Thyroid gland (tissue), 4 donors: Measurements from ENCODE around the gene ADCY5. TPM values are rescaled to one million over a fixed set of nuclear protein-coding genes. Genes with fewer than 3 reads are reported as not detected.

Source experiments
- DNase-seq, 2 donors: peaks; one replicate each; pipeline ENCODE4 v3.0.0-alpha.2; 2019
- H3K27ac ChIP-seq, 3 donors: fragments of 200-600 bp; sonication (generic); 1 replicate in 2 of 3; 2 replicates in 1 of 3; pipeline ENCODE4 v1.5.1; 2016 to 2019; ENCODE audit warnings: mild to moderate bottlenecking in 1 of 3, moderate library complexity in 1 of 3
- H3K27me3 ChIP-seq: fragments of 200-600 bp; sonication (generic); one replicate; pipeline ENCODE4 v1.5.1; 2019
- H3K36me3 ChIP-seq, 2 donors: fragments of 200-600 bp; sonication (generic); one replicate each; pipeline ENCODE4 v1.5.1; 2016 to 2019
- H3K4me1 ChIP-seq, 2 donors: fragments of 200-600 bp; sonication (generic); one replicate each; pipeline ENCODE4 v1.5.1; 2017 to 2019
- H3K4me3 ChIP-seq, 3 donors: fragments of 200-600 bp; sonication (generic); replicated peaks in 1 of 3; 1 replicate in 2 of 3; 2 replicates in 1 of 3; pipeline ENCODE4 v1.5.1; 2016; ENCODE audit warnings: mild to moderate bottlenecking in 1 of 3
- H3K9me3 ChIP-seq: fragments of 200-600 bp; sonication (generic); one replicate; pipeline ENCODE4 v1.5.1; 2017
- CTCF ChIP-seq, 6 experiments: fragments of 200-600 bp in 3 of 6; fragments of 450-650 bp in 3 of 6; sonication (generic) in 3 of 6; IDR thresholded peaks; one replicate each; pipeline ENCODE4 v1.5.1; 2016 to 2019; ENCODE audit warnings: antibody characterized with exemption in 6 of 6, mild to moderate bottlenecking in 2 of 6, inconsistent platforms in 1 of 6, moderate library complexity in 1 of 6
- POLR2A ChIP-seq, 2 donors: fragments of 450-650 bp; IDR thresholded peaks; one replicate each; pipeline ENCODE4 v1.6.1; 2017; ENCODE audit warnings: antibody characterized with exemption in 2 of 2, mild to moderate bottlenecking in 2 of 2, moderate library complexity in 1 of 2
- WGBS, 2 donors: methylation state at CpG; one replicate each; pipeline ENCODE4 v1.1.5; 2017; 5-methylcytosine and 5-hydroxymethylcytosine counted together
- intact Hi-C: fragments of 100-400 bp; cut with DNase I; formaldehyde crosslinking; loops from one replicate; pipeline ENCODE4 v1.15.1; 2023
- total RNA-seq, 4 donors: library from RNA; depleted of rRNA; stranded (reverse); fragments of >200 nt; gene quantifications; one replicate each; pipeline ENCODE4 v1.2.3, GENCODE V29; 2016

The ADCY5 gene
- total RNA-seq, 4 donors from 2014 or later: 0.78 to 2.7 (median 1.8) TPM

GRCh38 chr3:123313889-123314288, 135.0 kb downstream of the ADCY5 start:
- DNase-seq: no peak
- Histone ChIP-seq H3K27me3 (no peaks in the 10 kb centered on the region), H3K27ac (no peak overlapping the region), H3K4me3 (no peak overlapping the region), H3K9me3 (no peaks in the 10 kb centered on the region), H3K36me3 (no peaks in the 10 kb centered on the region), H3K4me1 (no peaks in the 10 kb centered on the region)
- intact Hi-C loops: no loop called here
- WGBS, 2 donors: 76 to 82% methylated on average over 5 of the region's 5 CpGs
- no peak for TF ChIP-seq POLR2A (IDR thresholded peaks at IDR 0.05)
- TF ChIP-seq CTCF (IDR thresholded peaks at IDR 0.05): no peak

- Histone ChIP-seq H3K4me1 (no peaks in the 10 kb centered on the region), H3K4me3 (no peak overlapping the region), H3K36me3 (no peaks in the 10 kb centered on the region), H3K27ac (no peak overlapping the region), H3K27me3 (no peaks in the 10 kb centered on the region), H3K9me3 (no peaks in the 10 kb centered on the region)
- 79% methylated on average over 16 of the region's 16 CpGs for WGBS, 2 donors
- no peak for TF ChIP-seq CTCF (IDR thresholded peaks at IDR 0.05)
- no peak for TF ChIP-seq POLR2A (IDR thresholded peaks at IDR 0.05)
- intact Hi-C loops: no loop called here
- DNase-seq: no peak
These were observed 136.3 kb downstream of the ADCY5 start for GRCh38 chr3:123312331-123313265.

GRCh38 chr3:123311201-123311600, 137.7 kb downstream of the ADCY5 start:
- no peaks in the 10 kb centered on the region for H3K27me3 ChIP-seq
- TF ChIP-seq CTCF (IDR thresholded peaks at IDR 0.05): no peak
- no peak for TF ChIP-seq POLR2A (IDR thresholded peaks at IDR 0.05)
- no peaks in the 10 kb centered on the region for H3K4me1 ChIP-seq
- H3K27ac ChIP-seq: no peak overlapping the region
- H3K36me3 ChIP-seq: no peaks in the 10 kb centered on the region
- DNase-seq: no peak
- intact Hi-C loops: no loop called here
- 67 to 77% methylated on average over 9 of the region's 9 CpGs for WGBS, 2 donors
- no peaks in the 10 kb centered on the region for H3K9me3 ChIP-seq
- H3K4me3 ChIP-seq: no peak overlapping the region

GRCh38 chr3:123310741-123311140, 138.1 kb downstream of the ADCY5 start:
- no peak overlapping the region for H3K27ac ChIP-seq
- H3K36me3 ChIP-seq: no peaks in the 10 kb centered on the region
- no peaks in the 10 kb centered on the region for H3K27me3 ChIP-seq
- H3K9me3 ChIP-seq: no peaks in the 10 kb centered on the region
- no peak for TF ChIP-seq POLR2A (IDR thresholded peaks at IDR 0.05)
- 74 to 77% methylated on average over 6 of the region's 6 CpGs for WGBS, 2 donors
- H3K4me3 ChIP-seq: no peak overlapping the region
- no peaks in the 10 kb centered on the region for H3K4me1 ChIP-seq
- intact Hi-C loops: no loop called here
- DNase-seq: no peak

GRCh38 chr3:123310186-123310585, 138.7 kb downstream of the ADCY5 start:
- no peaks in the 10 kb centered on the region for H3K9me3 ChIP-seq
- no peaks in the 10 kb centered on the region for H3K36me3 ChIP-seq
- TF ChIP-seq POLR2A (IDR thresholded peaks at IDR 0.05) (no peak), CTCF (IDR thresholded peaks at IDR 0.05) (no peak)
- WGBS, 2 donors: 81 to 94% methylated on average over 8 of the region's 8 CpGs
- no peaks in the 10 kb centered on the region for H3K27me3 ChIP-seq
- no peaks in the 10 kb centered on the region for H3K4me1 ChIP-seq
- intact Hi-C loops: no loop called here
- no peak overlapping the region for H3K27ac ChIP-seq
- DNase-seq: no peak
- H3K4me3 ChIP-seq: no peak overlapping the region
